ENCODE measurements around the gene RALB. TPM values are rescaled to one million over a fixed set of nuclear protein-coding genes. Genes with fewer than 3 reads are reported as not detected.

Gene RALB
- total and polyA plus RNA-seq, 9 donors, result 42.4 to 73.0 (median 57.2) TPM

GRCh38 chr2:120241684-120242083 is 11.0 kb upstream of the RALB start:
- peak; percentile 46 for DNase-seq
- H3K27me3 ChIP-seq (ENCODE audit: control insufficient read depth, insufficient read depth, low read length), result no peaks in the 10 kb centered on the region
- no peak overlapping the region for H3K4me3 ChIP-seq (ENCODE audit: low read length)
- no peaks in the 10 kb centered on the region for H3K36me3 ChIP-seq (ENCODE audit: control insufficient read depth, insufficient read depth, low read length)
- H3K27ac ChIP-seq (ENCODE audit: low read length), result no peak overlapping the region
- H3K9me3 ChIP-seq (replicated peaks; ENCODE audit: control insufficient read depth, low read depth, low read length), result no peaks in the 10 kb centered on the region
- peaks cover 30% of the 10 kb centered on the region for H3K4me1 ChIP-seq (ENCODE audit: control insufficient read depth, insufficient read depth, low read length)
- 70% methylated on average over 3 of the region's 6 CpGs for WGBS (ENCODE audit: insufficient coverage)

- 100% methylated on average over 1 of the region's 3 CpGs for WGBS (ENCODE audit: insufficient coverage)
- Histone ChIP-seq H3K4me1 (ENCODE audit: control insufficient read depth, insufficient read depth, low read length) (peaks cover 30% of the 10 kb centered on the region), H3K9me3 (replicated peaks; ENCODE audit: control insufficient read depth, low read depth, low read length) (no peaks in the 10 kb centered on the region), H3K4me3 (ENCODE audit: low read length) (no peak overlapping the region), H3K27me3 (ENCODE audit: control insufficient read depth, insufficient read depth, low read length) (peaks cover 5% of the 10 kb centered on the region), H3K36me3 (ENCODE audit: control insufficient read depth, insufficient read depth, low read length) (no peaks in the 10 kb centered on the region), H3K27ac (ENCODE audit: low read length) (no peak overlapping the region)
- DNase-seq, result no peak
Measured at GRCh38 chr2:120243211-120243610, 9.4 kb upstream of the RALB start.

- Histone ChIP-seq H3K27me3 (ENCODE audit: control insufficient read depth, insufficient read depth, low read length) (peaks cover 8% of the 10 kb centered on the region), H3K4me1 (ENCODE audit: control insufficient read depth, insufficient read depth, low read length) (peaks cover 27% of the 10 kb centered on the region), H3K27ac (ENCODE audit: low read length) (no peak overlapping the region), H3K9me3 (replicated peaks; ENCODE audit: control insufficient read depth, low read depth, low read length) (no peaks in the 10 kb centered on the region), H3K4me3 (ENCODE audit: low read length) (no peak overlapping the region), H3K36me3 (ENCODE audit: control insufficient read depth, insufficient read depth, low read length) (no peaks in the 10 kb centered on the region)
- no peak for DNase-seq
- 93% methylated on average over 7 of the region's 9 CpGs for WGBS (ENCODE audit: insufficient coverage)
Measured at GRCh38 chr2:120243875-120244553, 8.6 kb upstream of the RALB start.

GRCh38 chr2:120244656-120245519 is 7.8 kb upstream of the RALB start:
- Histone ChIP-seq H3K9me3 (replicated peaks; ENCODE audit: control insufficient read depth, low read depth, low read length) (no peaks in the 10 kb centered on the region), H3K36me3 (ENCODE audit: control insufficient read depth, insufficient read depth, low read length) (no peaks in the 10 kb centered on the region)
- DNase-seq, result no peak

GRCh38 chr2:120245520-120246332 is 6.9 kb upstream of the RALB start:
- H3K9me3 ChIP-seq (replicated peaks; ENCODE audit: control insufficient read depth, low read depth, low read length), result no peaks in the 10 kb centered on the region
- WGBS (ENCODE audit: insufficient coverage), result 28% methylated on average over 6 of the region's 15 CpGs
- peaks cover 22% of the 10 kb centered on the region for H3K4me1 ChIP-seq (ENCODE audit: control insufficient read depth, insufficient read depth, low read length)
- no peak overlapping the region for H3K27ac ChIP-seq (ENCODE audit: low read length)
- peaks cover 12% of the 10 kb centered on the region for H3K27me3 ChIP-seq (ENCODE audit: control insufficient read depth, insufficient read depth, low read length)
- peak; percentile 55 for DNase-seq
- no peak overlapping the region for H3K4me3 ChIP-seq (ENCODE audit: low read length)
- H3K36me3 ChIP-seq (ENCODE audit: control insufficient read depth, insufficient read depth, low read length), result no peaks in the 10 kb centered on the region

More at GRCh38 chr2:120244656-120245519, 7.8 kb upstream of the RALB start:
- Histone ChIP-seq H3K4me1 (ENCODE audit: control insufficient read depth, insufficient read depth, low read length) (peaks cover 22% of the 10 kb centered on the region), H3K4me3 (ENCODE audit: low read length) (no peak overlapping the region), H3K27ac (ENCODE audit: low read length) (no peak overlapping the region), H3K27me3 (ENCODE audit: control insufficient read depth, insufficient read depth, low read length) (peaks cover 8% of the 10 kb centered on the region)
- WGBS (ENCODE audit: insufficient coverage), result 74% methylated on average over 8 of the region's 12 CpGs

- H3K9me3 ChIP-seq (replicated peaks; ENCODE audit: control insufficient read depth, low read depth, low read length), result no peaks in the 10 kb centered on the region
- no peak overlapping the region for H3K27ac ChIP-seq (ENCODE audit: low read length)
- 55% methylated on average over 18 of the region's 20 CpGs for WGBS (ENCODE audit: insufficient coverage)
- H3K4me1 ChIP-seq (ENCODE audit: control insufficient read depth, insufficient read depth, low read length), result peaks cover 19% of the 10 kb centered on the region
- H3K36me3 ChIP-seq (ENCODE audit: control insufficient read depth, insufficient read depth, low read length), result no peaks in the 10 kb centered on the region
- no peak for DNase-seq
- H3K4me3 ChIP-seq (ENCODE audit: low read length), result no peak overlapping the region
- H3K27me3 ChIP-seq (ENCODE audit: control insufficient read depth, insufficient read depth, low read length), result peaks cover 16% of the 10 kb centered on the region
Measured at GRCh38 chr2:120246546-120247300, 5.9 kb upstream of the RALB start.

GRCh38 chr2:120247851-120248250 is 4.8 kb upstream of the RALB start:
- H3K27ac ChIP-seq (ENCODE audit: low read length), result no peak overlapping the region
- H3K27me3 ChIP-seq (ENCODE audit: control insufficient read depth, insufficient read depth, low read length), result peaks cover 16% of the 10 kb centered on the region
- no peaks in the 10 kb centered on the region for H3K9me3 ChIP-seq (replicated peaks; ENCODE audit: control insufficient read depth, low read depth, low read length)
- peaks cover 23% of the 10 kb centered on the region for H3K4me1 ChIP-seq (ENCODE audit: control insufficient read depth, insufficient read depth, low read length)
- no peak for DNase-seq
- 59% methylated on average over 5 of the region's 6 CpGs for WGBS (ENCODE audit: insufficient coverage)
- H3K4me3 ChIP-seq (ENCODE audit: low read length), result no peak overlapping the region
- H3K36me3 ChIP-seq (ENCODE audit: control insufficient read depth, insufficient read depth, low read length), result no peaks in the 10 kb centered on the region

- DNase-seq, result no peak
- Histone ChIP-seq H3K4me1 (ENCODE audit: control insufficient read depth, insufficient read depth, low read length) (peaks cover 22% of the 10 kb centered on the region), H3K9me3 (replicated peaks; ENCODE audit: control insufficient read depth, low read depth, low read length) (no peaks in the 10 kb centered on the region), H3K36me3 (ENCODE audit: control insufficient read depth, insufficient read depth, low read length) (no peaks in the 10 kb centered on the region), H3K27me3 (ENCODE audit: control insufficient read depth, insufficient read depth, low read length) (peaks cover 16% of the 10 kb centered on the region), H3K27ac (ENCODE audit: low read length) (no peak overlapping the region), H3K4me3 (ENCODE audit: low read length) (no peak overlapping the region)
- 71% methylated on average over 1 of the region's 4 CpGs for WGBS (ENCODE audit: insufficient coverage)
Measured at GRCh38 chr2:120250640-120251039, 2.0 kb upstream of the RALB start.

- H3K27me3 ChIP-seq (ENCODE audit: control insufficient read depth, insufficient read depth, low read length), result peaks cover 16% of the 10 kb centered on the region
- no peak for DNase-seq
- H3K9me3 ChIP-seq (replicated peaks; ENCODE audit: control insufficient read depth, low read depth, low read length), result no peaks in the 10 kb centered on the region
- H3K4me1 ChIP-seq (ENCODE audit: control insufficient read depth, insufficient read depth, low read length), result peaks cover 18% of the 10 kb centered on the region
- no peak overlapping the region for H3K27ac ChIP-seq (ENCODE audit: low read length)
- WGBS (ENCODE audit: insufficient coverage), result 67% methylated on average over 1 of the region's 3 CpGs
- peaks cover 3% of the 10 kb centered on the region for H3K36me3 ChIP-seq (ENCODE audit: control insufficient read depth, insufficient read depth, low read length)
- H3K4me3 ChIP-seq (ENCODE audit: low read length), result no peak overlapping the region
Measured at GRCh38 chr2:120251078-120251477, 1.6 kb upstream of the RALB start.

All from muscle of leg (tissue), 11 donors.